Endodermal cell (in vitro differentiated cells): ENCODE data around the gene MAP1LC3A. TPM values are rescaled to one million over a fixed set of nuclear protein-coding genes. Genes with fewer than 3 reads are reported as not detected.
A peak's percentile ranks its signal among the peaks of the same experiment; 100 is the strongest.

Source experiments
- DNase-seq: peaks from one replicate; pipeline ENCODE4 v3.0.0-alpha.2; 2017
- H3K27ac ChIP-seq: 2 replicates; pipeline ENCODE4 v1.5.1; 2013; ENCODE audit warnings: mild to moderate bottlenecking, low read depth, low read length, moderate library complexity
- H3K27me3 ChIP-seq: 2 replicates; pipeline ENCODE4 v1.6.1; 2013; ENCODE audit warnings: mild to moderate bottlenecking, low read length, moderate library complexity; ENCODE audit not compliant: insufficient read depth, control insufficient read depth, poor library complexity, severe bottlenecking
- H3K36me3 ChIP-seq: 2 replicates; pipeline ENCODE4 v1.7.0; 2013; ENCODE audit warnings: mild to moderate bottlenecking, low read length, moderate library complexity; ENCODE audit not compliant: control insufficient read depth, insufficient read depth
- H3K4me1 ChIP-seq: one replicate; pipeline ENCODE4 v1.7.0; 2013; ENCODE audit warnings: low read length; ENCODE audit not compliant: control insufficient read depth, insufficient read depth
- H3K4me3 ChIP-seq: 2 replicates; pipeline ENCODE4 v1.5.1; 2013; ENCODE audit warnings: mild to moderate bottlenecking, low read length, moderate library complexity
- H3K9ac ChIP-seq: 2 replicates; pipeline ENCODE4 v1.6.1; 2013; ENCODE audit warnings: mild to moderate bottlenecking, low read length, moderate library complexity; ENCODE audit not compliant: poor library complexity, severe bottlenecking; ENCODE audit errors: extremely low read depth
- H3K9me3 ChIP-seq: 2 replicates; pipeline ENCODE4 v1.6.1; 2013; ENCODE audit warnings: mild to moderate bottlenecking, low read length, moderate library complexity; ENCODE audit not compliant: control insufficient read depth
- H3K27ac Mint-ChIP-seq: 2 replicates; pipeline ENCODE4 v1.8.0; 2020; ENCODE audit warnings: mixed read lengths
- H3K27me3 Mint-ChIP-seq: 2 replicates; pipeline ENCODE4 v1.8.0; 2021; ENCODE audit warnings: mild to moderate bottlenecking, mixed read lengths; ENCODE audit not compliant: insufficient read depth
- H3K36me3 Mint-ChIP-seq: 2 replicates; pipeline ENCODE4 v1.8.0; 2020; ENCODE audit warnings: low read depth, mixed read lengths
- H3K4me1 Mint-ChIP-seq: 2 replicates; pipeline ENCODE4 v1.8.0; 2020; ENCODE audit warnings: mixed read lengths
- H3K4me3 Mint-ChIP-seq: 2 replicates; pipeline ENCODE4 v1.8.0; 2020; ENCODE audit warnings: mild to moderate bottlenecking, moderate library complexity, mixed read lengths
- H3K9me3 Mint-ChIP-seq: 2 replicates; pipeline ENCODE4 v1.8.0; 2020; ENCODE audit warnings: mild to moderate bottlenecking, mixed read lengths
- CTCF ChIP-seq: fragments of 200-600 bp; sonication (generic); conservative IDR thresholded peaks from 2 replicates; pipeline ENCODE4 v1.5.0; 2021; ENCODE audit warnings: antibody characterized with exemption, mild to moderate bottlenecking
- WGBS, 2 experiments: methylation state at CpG; one replicate each; pipeline versions ENCODE4 v1.1.5 to v1.1.7; 2013; ENCODE audit warnings: missing lambda C conversion rate in 2 of 2, mixed read lengths in 1 of 2; ENCODE audit not compliant: insufficient coverage in 1 of 2, insufficient read length in 1 of 2; 5-methylcytosine and 5-hydroxymethylcytosine counted together
- total RNA-seq, 2 donors: library from RNA; stranded (reverse); fragmentation: NEBNext Ultra II Directional in 1 of 2; extraction: Animal tissue kit (Norgen Biotek cat#: 25700) in 1 of 2; gene quantifications; 2 replicates in 1 of 2; 3 replicates in 1 of 2; pipeline ENCODE4 v1.2.1, GENCODE V29; 2021

Gene MAP1LC3A
- total RNA-seq, 2 donors from 2014 or later = 19.0 to 41.6 TPM

GRCh38 chr20:34569598-34569997 lies 11.1 kb downstream of the MAP1LC3A start:
- H3K27ac ChIP-seq = no peak overlapping the region
- H3K4me3 ChIP-seq = no peak overlapping the region
- peak; percentile 26 for DNase-seq
- H3K9me3 Mint-ChIP-seq = no peaks in the 10 kb centered on the region
- H3K36me3 Mint-ChIP-seq = peaks cover 33% of the 10 kb centered on the region
- H3K4me1 ChIP-seq = no peaks in the 10 kb centered on the region
- no peak overlapping the region for H3K27ac Mint-ChIP-seq
- TF ChIP-seq CTCF = no peak
- H3K27me3 ChIP-seq = no peaks in the 10 kb centered on the region
- H3K9me3 ChIP-seq = no peaks in the 10 kb centered on the region
- 93 to 100% methylated on average over 2 of the region's 2 CpGs for WGBS, 2 experiments
- no peak overlapping the region for H3K9ac ChIP-seq
- peaks cover 1% of the 10 kb centered on the region for H3K36me3 ChIP-seq
- no peaks in the 10 kb centered on the region for H3K27me3 Mint-ChIP-seq
- peaks cover 14% of the 10 kb centered on the region for H3K4me1 Mint-ChIP-seq
- no peak overlapping the region for H3K4me3 Mint-ChIP-seq

GRCh38 chr20:34570859-34571306 lies 12.4 kb downstream of the MAP1LC3A start:
- Mint-ChIP-seq H3K27ac (peak overlapping the region; percentile 28), H3K9me3 (no peaks in the 10 kb centered on the region), H3K4me3 (no peak overlapping the region), H3K27me3 (no peaks in the 10 kb centered on the region), H3K4me1 (peaks cover 14% of the 10 kb centered on the region), H3K36me3 (peaks cover 32% of the 10 kb centered on the region)
- peaks cover 5% of the 10 kb centered on the region for H3K36me3 ChIP-seq
- H3K27me3 ChIP-seq = no peaks in the 10 kb centered on the region
- H3K4me1 ChIP-seq = no peaks in the 10 kb centered on the region
- 81 to 94% methylated on average over 3 of the region's 3 CpGs for WGBS, 2 experiments
- no peak overlapping the region for H3K9ac ChIP-seq
- H3K9me3 ChIP-seq = no peaks in the 10 kb centered on the region
- H3K27ac ChIP-seq = no peak overlapping the region
- DNase-seq = peak; percentile 44
- no peak for TF ChIP-seq CTCF
- H3K4me3 ChIP-seq = no peak overlapping the region

- WGBS, 2 experiments = 75 to 95% methylated on average over 3 to 4 of the region's 5 CpGs
- Mint-ChIP-seq H3K9me3 (no peaks in the 10 kb centered on the region), H3K4me1 (peaks cover 14% of the 10 kb centered on the region), H3K27ac (no peak overlapping the region), H3K36me3 (peaks cover 31% of the 10 kb centered on the region), H3K4me3 (no peak overlapping the region), H3K27me3 (no peaks in the 10 kb centered on the region)
- no peak overlapping the region for H3K27ac ChIP-seq
- H3K9me3 ChIP-seq = no peaks in the 10 kb centered on the region
- H3K4me1 ChIP-seq = no peaks in the 10 kb centered on the region
- DNase-seq = peak; percentile 68
- H3K9ac ChIP-seq = no peak overlapping the region
- peaks cover 5% of the 10 kb centered on the region for H3K36me3 ChIP-seq
- H3K27me3 ChIP-seq = no peaks in the 10 kb centered on the region
- H3K4me3 ChIP-seq = no peak overlapping the region
- TF ChIP-seq CTCF = no peak
Observed at GRCh38 chr20:34571753-34572152, 13.2 kb downstream of the MAP1LC3A start.
